ENCODE measurements around the gene APOO.
"Not testable (repeated sequence)": the region's sequence is repeated elsewhere in the genome, so short reads cannot be mapped to it uniquely, and the experiment has no call there.

Gene APOO

GRCh38 chrX:23926015-23926414 is 18.3 kb upstream of the APOO start:
- Mint-ChIP-seq H3K4me3 (no peak overlapping the region), H3K9me3 (no peaks in the 10 kb centered on the region), H3K27ac (no peak overlapping the region), H3K36me3 (no peaks in the 10 kb centered on the region), H3K4me1 (peaks cover 1% of the 10 kb centered on the region), H3K27me3 (no peaks in the 10 kb centered on the region)
- no peak for DNase-seq (ENCODE audit: low spot score in 2 of 2)
- no peak for ATAC-seq (ENCODE audit: low read depth)

- H3K4me3 Mint-ChIP-seq, result no peak overlapping the region
- no peaks in the 10 kb centered on the region for H3K27me3 Mint-ChIP-seq
- H3K27ac Mint-ChIP-seq, result no peak overlapping the region
- H3K36me3 Mint-ChIP-seq, result peaks cover 3% of the 10 kb centered on the region
- no peaks in the 10 kb centered on the region for H3K4me1 Mint-ChIP-seq
- ATAC-seq (ENCODE audit: low read depth), result no peak
- H3K9me3 Mint-ChIP-seq, result peaks cover 3% of the 10 kb centered on the region
- no peak for DNase-seq (ENCODE audit: low spot score in 2 of 2)
Measured at GRCh38 chrX:23919706-23920320, 12.1 kb upstream of the APOO start.

- Mint-ChIP-seq H3K4me1 (no peaks in the 10 kb centered on the region), H3K4me3 (no peak overlapping the region), H3K27ac (no peak overlapping the region)
Measured at GRCh38 chrX:23919148-23919547, 11.4 kb upstream of the APOO start.

GRCh38 chrX:23911126-23911835 is 3.5 kb upstream of the APOO start:
- Mint-ChIP-seq H3K27ac (no peak overlapping the region), H3K36me3 (no peaks in the 10 kb centered on the region), H3K9me3 (no peaks in the 10 kb centered on the region), H3K4me1 (peaks cover 4% of the 10 kb centered on the region), H3K27me3 (no peaks in the 10 kb centered on the region), H3K4me3 (no peak overlapping the region)
- ATAC-seq (ENCODE audit: low read depth) (no peak), DNase-seq (ENCODE audit: low spot score in 2 of 2) (no peak)

More at GRCh38 chrX:23919148-23919547, 11.4 kb upstream of the APOO start:
- H3K27me3 Mint-ChIP-seq, result no peaks in the 10 kb centered on the region
- peaks cover 3% of the 10 kb centered on the region for H3K36me3 Mint-ChIP-seq
- H3K9me3 Mint-ChIP-seq, result peaks cover 3% of the 10 kb centered on the region
- ATAC-seq (ENCODE audit: low read depth) (no peak), DNase-seq (ENCODE audit: low spot score in 2 of 2) (no peak)

GRCh38 chrX:23908219-23909004 is 674 bp upstream of the APOO start:
- Mint-ChIP-seq H3K4me1 (peaks cover 6% of the 10 kb centered on the region), H3K4me3 (peak overlapping the region; percentile 87), H3K27ac (peak overlapping the region; percentile 83), H3K9me3 (no peaks in the 10 kb centered on the region), H3K36me3 (no peaks in the 10 kb centered on the region), H3K27me3 (no peaks in the 10 kb centered on the region)
- ATAC-seq (ENCODE audit: low read depth) (no peak), DNase-seq (ENCODE audit: low spot score in 2 of 2) (no peak)

- Mint-ChIP-seq H3K9me3 (no peaks in the 10 kb centered on the region), H3K27me3 (no peaks in the 10 kb centered on the region), H3K4me3 (peak overlapping the region; percentile 87), H3K4me1 (peaks cover 6% of the 10 kb centered on the region), H3K36me3 (no peaks in the 10 kb centered on the region), H3K27ac (peak overlapping the region; percentile 83)
- ATAC-seq (ENCODE audit: low read depth), result no peak
- no peak for DNase-seq (ENCODE audit: low spot score in 2 of 2)
Measured at GRCh38 chrX:23907111-23907497, 634 bp downstream of the APOO start.

GRCh38 chrX:23904096-23904495 is 3.6 kb downstream of the APOO start:
- DNase-seq (ENCODE audit: low spot score in 2 of 2) (no peak), ATAC-seq (ENCODE audit: low read depth) (no peak)
- Mint-ChIP-seq H3K36me3 (no peaks in the 10 kb centered on the region), H3K27me3 (no peaks in the 10 kb centered on the region), H3K4me3 (no peak overlapping the region), H3K27ac (peak overlapping the region; percentile 84), H3K9me3 (no peaks in the 10 kb centered on the region), H3K4me1 (peaks cover 6% of the 10 kb centered on the region)

- Mint-ChIP-seq H3K27ac (no peak overlapping the region), H3K4me1 (peaks cover 2% of the 10 kb centered on the region), H3K36me3 (no peaks in the 10 kb centered on the region), H3K4me3 (no peak overlapping the region), H3K9me3 (no peaks in the 10 kb centered on the region), H3K27me3 (no peaks in the 10 kb centered on the region)
- DNase-seq (ENCODE audit: low spot score in 2 of 2) (no peak), ATAC-seq (ENCODE audit: low read depth) (peak; percentile 39)
Measured at GRCh38 chrX:23902419-23902818, 5.3 kb downstream of the APOO start.

- no peaks in the 10 kb centered on the region for H3K9me3 Mint-ChIP-seq
- peak; percentile 91 for ATAC-seq (ENCODE audit: low read depth)
- no peak overlapping the region for H3K4me3 Mint-ChIP-seq
- peak; percentile 16 to 25 for DNase-seq (ENCODE audit: low spot score in 2 of 2)
- peaks cover 2% of the 10 kb centered on the region for H3K4me1 Mint-ChIP-seq
- no peak overlapping the region for H3K27ac Mint-ChIP-seq
- no peaks in the 10 kb centered on the region for H3K36me3 Mint-ChIP-seq
- no peaks in the 10 kb centered on the region for H3K27me3 Mint-ChIP-seq
Measured at GRCh38 chrX:23901805-23902204, 5.9 kb downstream of the APOO start.

GRCh38 chrX:23901060-23901459 is 6.7 kb downstream of the APOO start:
- Mint-ChIP-seq H3K4me3 (no peak overlapping the region), H3K4me1 (peaks cover 2% of the 10 kb centered on the region), H3K27me3 (no peaks in the 10 kb centered on the region), H3K27ac (no peak overlapping the region), H3K9me3 (no peaks in the 10 kb centered on the region), H3K36me3 (no peaks in the 10 kb centered on the region)
- ATAC-seq (ENCODE audit: low read depth), result no peak
- no peak for DNase-seq (ENCODE audit: low spot score in 2 of 2)

- DNase-seq (ENCODE audit: low spot score in 2 of 2) (no peak), ATAC-seq (ENCODE audit: low read depth) (no peak)
- Mint-ChIP-seq H3K9me3 (no peaks in the 10 kb centered on the region), H3K27me3 (no peaks in the 10 kb centered on the region), H3K4me3 (no peak overlapping the region), H3K4me1 (peaks cover 2% of the 10 kb centered on the region), H3K36me3 (no peaks in the 10 kb centered on the region), H3K27ac (no peak overlapping the region)
Measured at GRCh38 chrX:23900220-23900797, 7.4 kb downstream of the APOO start.

- no peaks in the 10 kb centered on the region for H3K4me1 Mint-ChIP-seq
- H3K9me3 Mint-ChIP-seq, result no peaks in the 10 kb centered on the region
- H3K27ac Mint-ChIP-seq, result no peak overlapping the region
- no peak overlapping the region for H3K4me3 Mint-ChIP-seq
- no peaks in the 10 kb centered on the region for H3K36me3 Mint-ChIP-seq
- DNase-seq (ENCODE audit: low spot score in 2 of 2), result no peak
- no peak for ATAC-seq (ENCODE audit: low read depth)
- no peaks in the 10 kb centered on the region for H3K27me3 Mint-ChIP-seq
Measured at GRCh38 chrX:23898412-23898959, 9.3 kb downstream of the APOO start.

- no peaks in the 10 kb centered on the region for H3K9me3 Mint-ChIP-seq
- no peaks in the 10 kb centered on the region for H3K36me3 Mint-ChIP-seq
- H3K27ac Mint-ChIP-seq, result no peak overlapping the region
- no peaks in the 10 kb centered on the region for H3K27me3 Mint-ChIP-seq
- DNase-seq (ENCODE audit: low spot score in 2 of 2) (no peak), ATAC-seq (ENCODE audit: low read depth) (no peak)
- no peaks in the 10 kb centered on the region for H3K4me1 Mint-ChIP-seq
- H3K4me3 Mint-ChIP-seq, result no peak overlapping the region
Measured at GRCh38 chrX:23896981-23897380, 10.8 kb downstream of the APOO start.

GRCh38 chrX:23896539-23896938 is 11.2 kb downstream of the APOO start:
- not testable (repeated sequence) for H3K27ac Mint-ChIP-seq; H3K27me3 Mint-ChIP-seq; H3K36me3 Mint-ChIP-seq; DNase-seq (ENCODE audit: low spot score in 2 of 2); H3K4me1 Mint-ChIP-seq; H3K9me3 Mint-ChIP-seq; ATAC-seq (ENCODE audit: low read depth); H3K4me3 Mint-ChIP-seq

Measured in memory B cell (primary cell).